RKO (cell line): Measurements from ENCODE around the gene RBM33.

ENCODE experiments used
- DNase-seq: peaks from one replicate; pipeline ENCODE4 v3.0.0-alpha.2; 2016; ENCODE audit warnings: low spot score

RBM33 gene

GRCh38 chr7:155624412-155624811, 20.0 kb upstream of the RBM33 start:
- DNase-seq, result no peak

DNA sequence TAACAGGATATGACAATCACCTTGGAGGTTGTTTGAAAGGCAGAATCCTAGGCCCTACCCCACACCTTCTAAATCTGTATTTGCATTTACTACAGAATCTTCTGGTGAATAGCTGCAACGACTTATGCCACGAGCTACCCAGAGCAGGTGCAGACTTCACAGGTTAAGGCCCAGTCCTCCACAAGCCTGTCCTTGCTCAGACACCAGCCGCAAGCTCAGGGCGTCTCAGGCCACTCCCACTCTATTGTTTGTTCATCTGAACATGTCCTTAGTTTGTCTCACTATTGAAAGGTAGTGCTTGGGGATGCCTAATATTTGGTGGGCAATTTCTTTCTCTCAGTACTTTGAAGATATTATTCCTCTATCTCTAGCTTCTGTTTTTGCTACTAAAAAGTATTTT, 18.9 kb upstream of the RBM33 start:
- DNase-seq, result no peak

DNA sequence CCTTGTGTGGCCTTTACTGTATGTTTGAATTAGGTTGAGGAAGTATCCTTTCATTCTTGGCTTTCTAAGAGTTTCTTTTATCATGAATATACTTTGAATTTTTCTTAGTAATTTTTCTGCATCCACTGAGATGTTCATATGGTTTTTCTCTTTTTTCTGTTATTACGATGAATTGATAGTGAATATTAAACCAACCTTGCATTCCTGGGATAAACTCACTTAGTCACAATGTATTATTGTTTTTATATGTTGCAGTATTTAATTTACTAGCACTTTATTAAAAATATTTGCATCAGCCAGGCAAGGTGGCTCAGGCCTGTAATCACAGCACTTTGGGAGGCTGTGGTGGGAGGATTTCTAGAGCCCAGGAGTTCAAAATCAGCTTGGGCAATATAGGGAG, 15.3 kb upstream of the RBM33 start:
- no peak for DNase-seq

DNA sequence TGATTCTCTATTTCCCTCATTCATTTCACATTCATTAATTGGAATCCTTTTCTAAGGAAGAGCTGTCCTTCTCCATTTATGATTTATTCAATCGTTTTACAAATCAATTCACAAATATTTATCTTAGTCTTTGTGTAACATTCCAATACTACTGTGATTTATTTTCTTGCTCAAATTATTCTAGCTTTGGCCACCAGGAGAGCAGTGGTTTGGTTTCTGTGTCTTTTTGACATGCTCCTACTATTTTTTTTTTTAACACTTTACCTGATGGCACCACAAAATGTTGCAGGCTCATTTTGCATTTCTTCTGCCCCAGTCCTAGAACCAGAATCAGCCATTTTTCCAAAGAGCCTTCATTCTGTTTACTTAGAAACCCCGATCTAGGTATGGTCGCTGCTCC, 13.3 kb upstream of the RBM33 start:
- DNase-seq, result no peak

DNA sequence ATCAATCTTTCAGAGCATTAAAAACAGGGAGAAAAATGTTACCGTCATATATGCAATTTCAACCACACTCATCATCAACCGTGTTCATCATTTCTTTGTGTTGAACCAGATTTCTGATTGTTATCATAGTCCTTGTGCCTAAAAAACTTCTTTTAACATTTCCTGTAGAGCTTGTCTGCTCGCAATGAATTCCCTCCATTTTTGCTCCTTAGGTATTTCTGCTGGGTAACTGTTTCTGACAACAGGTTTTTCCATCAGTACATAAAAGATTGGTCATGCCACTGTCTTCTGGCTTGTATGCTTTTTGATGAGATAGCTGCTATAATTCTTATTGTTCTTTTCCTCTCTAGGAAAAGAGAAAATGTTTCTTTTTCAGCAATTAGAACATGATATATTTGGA, 8.6 kb upstream of the RBM33 start:
- DNase-seq, result no peak

DNA sequence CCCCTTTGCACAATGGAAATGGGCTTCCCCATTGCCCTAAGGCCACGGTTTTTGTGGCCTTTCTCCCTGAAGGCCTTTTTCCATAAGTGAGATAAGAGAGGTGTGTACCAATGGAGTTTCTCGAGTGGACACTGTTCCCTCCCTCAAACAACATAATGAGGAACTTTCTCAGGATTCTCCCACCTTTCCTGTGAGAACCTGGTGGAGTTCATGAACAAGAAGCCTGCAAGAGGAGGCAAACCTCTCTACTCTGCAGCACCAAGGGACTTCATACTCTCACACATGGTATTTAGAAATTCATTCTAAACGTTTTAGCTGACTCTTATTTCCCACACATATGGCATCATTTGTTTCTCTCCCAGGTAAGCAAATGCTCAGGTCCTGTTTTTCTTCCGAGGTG, 7.3 kb upstream of the RBM33 start:
- DNase-seq, result no peak

GRCh38 chr7:155638366-155638765, 6.1 kb upstream of the RBM33 start:
- DNase-seq, result no peak

DNA sequence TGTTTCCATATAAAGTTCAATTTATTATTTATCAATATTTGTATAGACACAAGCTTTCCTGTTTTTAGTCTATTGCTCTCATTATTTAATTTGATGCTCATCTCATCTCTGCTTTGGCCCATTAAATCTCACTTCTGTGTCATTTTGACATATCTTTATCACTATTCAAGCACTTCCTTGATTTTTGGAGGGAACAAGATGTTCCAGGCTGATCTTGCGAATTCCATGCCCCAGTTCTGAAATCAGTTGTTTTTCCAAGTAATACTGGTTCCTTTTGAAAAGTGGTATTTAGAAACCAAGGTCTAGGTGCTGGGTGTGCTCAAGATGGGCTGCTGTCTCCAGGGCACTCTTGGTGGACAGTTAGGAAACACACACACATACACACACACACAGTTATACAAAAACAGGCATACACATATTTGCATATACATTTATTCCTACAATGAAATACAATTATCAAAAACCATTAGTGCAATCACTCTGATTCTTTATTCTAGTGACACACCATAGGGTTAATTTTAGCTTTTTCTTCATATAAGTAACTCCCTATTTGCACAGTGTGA, 4.4 kb upstream of the RBM33 start:
- DNase-seq, result no peak

GRCh38 chr7:155640629-155641028, 3.8 kb upstream of the RBM33 start:
- DNase-seq, result no peak

DNA sequence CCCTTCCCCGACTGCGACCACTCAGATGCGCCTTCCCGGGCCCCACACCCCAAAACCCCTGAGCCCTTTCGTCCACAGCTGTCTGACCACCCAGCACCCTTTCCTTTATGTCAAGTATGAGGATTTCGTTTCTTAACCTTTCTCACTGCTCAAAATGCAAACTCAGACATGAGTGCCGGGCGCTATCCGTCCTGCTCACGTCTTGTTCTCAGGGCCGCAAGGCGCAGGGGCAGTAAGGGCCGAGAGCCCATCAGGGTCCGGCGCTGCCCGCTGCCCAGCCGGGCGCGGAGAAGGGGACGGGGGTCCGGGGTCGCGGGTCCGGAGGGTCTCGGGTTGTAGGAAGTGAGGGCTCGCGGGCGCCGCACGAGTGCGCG, 670 bp upstream of the RBM33 start:
- DNase-seq, result peak; percentile 35

GRCh38 chr7:155644971-155645509, 579 bp downstream of the RBM33 start:
- DNase-seq, result peak; percentile 70

DNA sequence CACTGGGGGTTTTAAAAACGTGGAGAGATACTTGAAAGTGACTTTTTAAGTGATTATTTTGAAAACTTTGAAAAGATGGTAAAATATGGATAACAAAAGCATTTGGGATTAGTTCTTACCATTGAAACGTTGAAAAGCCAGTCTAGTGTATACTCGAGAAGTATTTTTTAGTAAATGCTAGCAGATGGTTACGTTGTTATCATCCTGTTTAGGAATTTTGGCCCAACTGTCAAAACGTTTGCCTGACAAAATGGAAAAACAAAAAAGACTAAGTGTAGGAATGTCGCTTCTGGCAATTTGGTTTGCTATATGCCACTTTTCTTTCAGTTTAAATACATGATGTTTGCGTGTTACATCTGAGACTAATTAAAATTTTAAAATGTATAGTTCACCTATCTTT, 1.2 kb downstream of the RBM33 start:
- no peak for DNase-seq

- DNase-seq, result no peak
These were observed 2.2 kb downstream of the RBM33 start for GRCh38 chr7:155646669-155647068.

- DNase-seq, result no peak
These were observed 2.8 kb downstream of the RBM33 start for GRCh38 chr7:155647302-155647701.

- DNase-seq, result no peak
These were observed 3.3 kb downstream of the RBM33 start for GRCh38 chr7:155647734-155648133.

DNA sequence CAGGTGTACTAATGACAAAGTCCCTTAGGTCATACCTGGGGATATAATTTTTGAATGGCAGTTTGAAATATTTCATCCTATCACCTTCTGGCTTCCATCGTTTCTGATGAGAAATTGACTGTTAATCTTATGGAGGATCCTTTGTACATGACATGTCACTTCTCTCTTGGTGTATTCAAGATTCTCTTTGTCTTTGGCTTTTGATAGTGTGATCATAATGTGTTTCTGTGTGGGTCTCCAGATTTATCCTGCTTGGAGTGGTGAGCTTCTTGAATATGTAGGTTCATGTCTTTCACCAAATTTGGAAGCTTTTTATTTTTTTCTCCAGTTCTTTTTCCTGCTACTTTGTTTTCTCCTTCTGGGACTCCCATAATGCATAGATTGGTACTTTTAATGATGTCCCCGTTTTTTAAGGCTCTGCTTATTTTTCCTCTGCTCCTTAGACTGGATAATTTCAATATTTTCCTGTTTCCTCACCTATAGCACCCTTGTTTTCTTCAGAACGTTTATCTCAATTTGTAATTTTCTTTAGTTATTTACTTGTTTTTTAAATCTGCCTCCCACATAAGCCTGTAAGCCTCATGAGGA, 4.4 kb downstream of the RBM33 start:
- DNase-seq, result no peak

- DNase-seq, result no peak
These were observed 5.1 kb downstream of the RBM33 start for GRCh38 chr7:155649588-155649987.

DNA sequence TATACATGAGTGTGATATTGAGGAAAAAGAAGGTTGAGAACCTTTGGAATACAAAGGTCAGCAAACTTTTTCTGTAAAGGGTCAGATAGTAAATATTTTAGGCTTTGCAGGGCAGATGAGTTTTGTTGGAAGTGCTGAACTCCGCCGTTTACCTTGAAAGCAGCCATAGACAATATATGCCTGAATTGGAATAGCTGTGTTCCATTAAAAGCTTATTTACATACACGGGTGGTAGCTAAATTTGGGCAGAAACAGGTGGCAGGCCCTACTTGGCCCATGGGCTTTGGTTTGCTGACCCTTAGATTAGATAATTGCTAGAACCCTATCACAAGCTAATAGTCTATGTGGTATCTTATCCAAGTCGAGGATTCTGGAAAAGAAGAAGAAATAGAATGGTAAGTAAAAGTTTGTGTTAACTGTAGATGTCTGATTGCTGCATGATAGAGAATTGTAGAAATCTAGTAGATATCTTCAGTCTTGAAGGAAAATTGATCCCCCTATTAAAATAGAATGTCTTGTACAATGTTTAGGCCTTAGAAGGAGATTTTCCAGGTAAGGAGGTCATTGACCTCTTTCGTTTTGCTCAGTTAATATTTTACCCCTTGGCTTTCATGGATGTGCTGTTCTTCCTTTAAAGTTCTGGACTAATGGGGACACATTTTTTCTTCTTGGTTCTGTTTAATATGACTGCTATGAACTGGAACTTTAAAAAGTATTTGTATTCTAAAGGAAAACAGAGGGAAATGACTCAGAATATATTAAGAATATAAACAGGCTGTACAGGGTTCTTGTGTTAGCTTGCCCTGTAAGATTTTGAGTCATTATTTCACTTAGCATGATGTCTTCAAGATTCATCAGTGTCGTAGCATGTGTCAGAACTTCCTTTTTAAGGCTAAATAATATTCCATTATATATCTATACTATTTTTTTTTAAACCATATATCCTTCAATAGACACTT, 8.0 kb downstream of the RBM33 start:
- DNase-seq, result no peak

DNA sequence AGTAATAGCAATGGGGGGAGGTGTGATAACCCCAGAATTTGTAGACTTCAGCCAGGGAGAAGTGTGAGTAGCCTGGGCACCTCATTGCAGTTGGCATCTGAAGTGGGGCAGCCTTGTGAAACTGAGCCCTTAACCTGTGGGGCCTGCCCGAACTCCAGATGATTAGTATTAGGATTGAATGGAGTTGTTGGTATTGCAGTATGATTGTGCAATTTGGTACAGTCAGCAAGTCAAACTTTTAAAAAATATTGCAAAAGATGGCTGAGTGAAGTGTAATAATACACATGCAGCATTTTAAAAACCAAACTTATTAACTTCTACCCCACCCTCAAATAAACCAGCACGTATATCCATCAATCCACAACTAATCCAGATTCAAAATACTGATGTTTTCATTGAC, 9.3 kb downstream of the RBM33 start:
- no peak for DNase-seq

- no peak for DNase-seq
These were observed 12.4 kb downstream of the RBM33 start for GRCh38 chr7:155656891-155657290.

DNA sequence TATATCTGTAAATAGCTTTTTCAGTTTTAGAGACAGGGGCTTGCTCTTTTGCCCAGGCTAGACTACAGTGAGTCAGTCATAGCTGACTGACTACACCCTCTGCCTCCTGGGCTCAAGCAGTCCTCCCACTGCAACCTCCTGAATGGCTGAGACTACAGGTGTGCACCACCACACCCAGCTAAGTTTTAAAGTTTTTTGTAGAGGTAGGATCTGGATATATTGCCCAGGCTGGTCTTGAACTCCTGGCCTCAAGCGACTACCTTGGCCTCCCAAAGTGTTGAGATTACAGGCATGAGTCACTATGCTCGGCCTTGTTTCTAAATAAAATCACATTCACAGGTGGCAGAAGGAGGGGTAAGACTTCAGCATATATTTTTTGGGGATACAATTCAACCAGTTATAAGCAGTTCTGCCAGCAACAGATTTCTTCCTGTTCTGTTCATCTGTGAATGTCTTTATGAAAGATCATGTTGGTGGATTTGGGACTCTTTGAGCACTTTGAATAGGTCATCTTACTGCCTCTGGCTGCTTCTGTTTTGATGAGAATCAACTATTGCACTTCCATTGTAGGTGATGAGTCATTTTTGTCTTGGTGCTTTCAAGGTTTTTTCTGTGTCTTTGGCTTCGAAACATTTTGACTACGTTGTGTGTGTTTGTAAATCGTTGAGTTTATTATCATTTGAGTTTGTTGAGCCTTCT, 15.7 kb downstream of the RBM33 start:
- no peak for DNase-seq

DNA sequence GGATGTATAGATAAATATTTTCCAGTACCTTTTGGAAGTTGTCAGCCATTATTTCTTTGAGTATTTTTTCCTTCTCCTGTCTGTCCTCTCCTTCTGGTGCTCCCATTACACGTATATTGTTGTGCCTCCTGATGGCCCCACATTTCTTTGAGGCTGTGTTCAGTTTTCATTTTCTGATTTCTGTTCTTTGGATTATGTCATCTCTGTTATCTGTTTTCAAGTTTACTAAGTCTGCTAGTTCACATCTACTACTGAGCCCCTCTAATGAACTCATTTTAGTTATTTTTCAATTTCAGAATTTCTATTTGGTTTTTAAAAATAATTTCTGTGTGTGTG, 16.3 kb downstream of the RBM33 start:
- no peak for DNase-seq
